ENCODE measurements around the gene GRAMD1B. TPM values are rescaled to one million over a fixed set of nuclear protein-coding genes. Genes with fewer than 3 reads are reported as not detected.

Gene GRAMD1B
- total RNA-seq, 1 donor from 2014 or later: 8.5 TPM

DNA sequence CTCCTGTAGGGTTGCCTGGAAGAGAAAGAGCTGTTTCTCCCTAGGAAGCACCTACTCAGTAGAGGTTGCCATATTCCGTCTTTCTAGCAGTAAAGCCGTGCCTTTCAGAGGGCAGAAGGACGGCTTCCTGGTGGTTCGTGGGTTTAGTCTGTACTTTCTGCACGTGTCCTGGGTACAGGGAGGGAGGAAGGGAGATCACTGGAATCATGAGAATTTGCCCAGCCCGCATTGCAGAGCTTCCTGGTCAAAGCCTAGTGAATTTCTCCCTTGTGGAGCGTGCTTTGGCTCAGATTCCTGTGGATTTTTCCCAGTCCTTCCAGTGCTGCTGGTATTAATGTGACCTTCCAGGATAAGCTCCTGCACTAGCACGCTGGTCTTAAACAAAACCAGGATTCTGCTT, 44.9 kb downstream of the GRAMD1B start:
- TF ChIP-seq, protein P1, sequence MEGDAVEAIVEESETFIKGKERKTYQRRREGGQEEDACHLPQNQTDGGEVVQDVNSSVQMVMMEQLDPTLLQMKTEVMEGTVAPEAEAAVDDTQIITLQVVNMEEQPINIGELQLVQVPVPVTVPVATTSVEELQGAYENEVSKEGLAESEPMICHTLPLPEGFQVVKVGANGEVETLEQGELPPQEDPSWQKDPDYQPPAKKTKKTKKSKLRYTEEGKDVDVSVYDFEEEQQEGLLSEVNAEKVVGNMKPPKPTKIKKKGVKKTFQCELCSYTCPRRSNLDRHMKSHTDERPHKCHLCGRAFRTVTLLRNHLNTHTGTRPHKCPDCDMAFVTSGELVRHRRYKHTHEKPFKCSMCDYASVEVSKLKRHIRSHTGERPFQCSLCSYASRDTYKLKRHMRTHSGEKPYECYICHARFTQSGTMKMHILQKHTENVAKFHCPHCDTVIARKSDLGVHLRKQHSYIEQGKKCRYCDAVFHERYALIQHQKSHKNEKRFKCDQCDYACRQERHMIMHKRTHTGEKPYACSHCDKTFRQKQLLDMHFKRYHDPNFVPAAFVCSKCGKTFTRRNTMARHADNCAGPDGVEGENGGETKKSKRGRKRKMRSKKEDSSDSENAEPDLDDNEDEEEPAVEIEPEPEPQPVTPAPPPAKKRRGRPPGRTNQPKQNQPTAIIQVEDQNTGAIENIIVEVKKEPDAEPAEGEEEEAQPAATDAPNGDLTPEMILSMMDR (conservative IDR thresholded peaks at IDR 0.05): no peak
- H3K4me3 Mint-ChIP-seq: no peak overlapping the region
- no peaks in the 10 kb centered on the region for H3K36me3 Mint-ChIP-seq (ENCODE audit: low read depth)
- no peak for DNase-seq (ENCODE audit: low read depth, low spot score)
- H3K9me3 Mint-ChIP-seq: no peaks in the 10 kb centered on the region
- H3K27ac Mint-ChIP-seq (ENCODE audit: unreplicated experiment): no peak overlapping the region
- no peaks in the 10 kb centered on the region for H3K27me3 Mint-ChIP-seq (ENCODE audit: low read depth)
- peaks cover 4% of the 10 kb centered on the region for H3K4me1 Mint-ChIP-seq

DNA sequence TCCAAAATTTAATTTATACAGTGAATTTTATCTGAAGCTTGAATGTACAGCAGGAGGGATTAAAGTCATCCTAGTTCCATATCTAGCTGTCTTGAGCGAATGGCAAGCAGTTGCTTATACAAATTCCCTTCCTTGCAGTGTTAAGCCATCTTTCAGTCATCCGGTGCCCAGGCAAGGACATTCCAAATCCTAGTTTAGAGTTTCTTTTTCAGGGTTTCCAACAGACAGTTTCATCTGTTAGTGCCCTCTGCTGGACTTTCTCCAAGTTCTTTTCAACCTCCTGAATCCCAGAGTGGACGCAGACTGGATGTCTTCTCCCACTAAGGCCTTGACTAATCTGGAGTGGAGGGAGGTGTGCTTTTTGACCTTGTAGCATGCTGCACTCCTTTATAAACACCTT, 45.4 kb downstream of the GRAMD1B start:
- H3K27ac Mint-ChIP-seq (ENCODE audit: unreplicated experiment): no peak overlapping the region
- DNase-seq (ENCODE audit: low read depth, low spot score): peak; percentile 10
- H3K4me3 Mint-ChIP-seq: no peak overlapping the region
- H3K4me1 Mint-ChIP-seq: peaks cover 8% of the 10 kb centered on the region
- TF ChIP-seq, protein P1 (conservative IDR thresholded peaks at IDR 0.05): peak; percentile 49
- H3K27me3 Mint-ChIP-seq (ENCODE audit: low read depth): no peaks in the 10 kb centered on the region
- no peaks in the 10 kb centered on the region for H3K36me3 Mint-ChIP-seq (ENCODE audit: low read depth)
- H3K9me3 Mint-ChIP-seq: no peaks in the 10 kb centered on the region

DNA sequence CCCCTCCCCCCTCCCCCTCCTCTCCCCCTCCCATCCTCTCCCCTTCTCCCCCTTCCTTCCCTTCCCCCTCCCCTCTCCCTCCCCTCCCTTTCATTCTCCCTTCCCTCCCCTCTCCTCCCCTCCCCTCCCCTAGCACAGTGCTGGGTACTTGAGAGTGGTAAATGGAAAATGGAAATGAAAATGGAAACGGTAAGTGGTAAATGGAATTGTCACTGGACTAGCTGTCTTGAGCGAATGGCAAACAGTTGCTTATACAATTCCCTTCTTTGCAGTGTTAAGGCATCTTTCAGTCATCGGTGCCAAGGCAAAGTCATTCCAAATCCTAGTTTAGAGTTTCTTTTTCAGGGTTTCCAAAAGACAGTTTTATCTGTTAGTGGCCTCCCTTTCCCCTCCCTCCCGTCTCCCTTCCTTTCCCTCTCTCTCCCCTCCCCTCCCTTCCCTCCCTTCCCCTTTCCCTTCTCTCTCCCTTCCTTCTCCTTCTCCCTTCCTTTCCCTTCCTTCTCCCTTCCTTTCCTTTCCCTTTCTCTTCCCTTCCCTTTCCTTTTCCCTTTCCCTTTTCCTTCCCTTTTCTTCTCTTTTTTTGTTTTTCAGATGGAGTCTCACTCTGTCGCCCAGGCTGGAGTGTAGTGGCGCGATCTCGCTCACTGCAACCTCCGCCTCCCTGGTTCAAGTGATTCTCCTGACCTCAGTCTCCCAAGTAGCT, 47.3 kb downstream of the GRAMD1B start:
- Mint-ChIP-seq H3K27ac (ENCODE audit: unreplicated experiment) (no peak overlapping the region), H3K4me3 (no peak overlapping the region), H3K4me1 (peaks cover 13% of the 10 kb centered on the region), H3K27me3 (ENCODE audit: low read depth) (no peaks in the 10 kb centered on the region), H3K9me3 (no peaks in the 10 kb centered on the region), H3K36me3 (ENCODE audit: low read depth) (no peaks in the 10 kb centered on the region)
- TF ChIP-seq, protein P1 (conservative IDR thresholded peaks at IDR 0.05): no peak
- no peak for DNase-seq (ENCODE audit: low read depth, low spot score)

DNA sequence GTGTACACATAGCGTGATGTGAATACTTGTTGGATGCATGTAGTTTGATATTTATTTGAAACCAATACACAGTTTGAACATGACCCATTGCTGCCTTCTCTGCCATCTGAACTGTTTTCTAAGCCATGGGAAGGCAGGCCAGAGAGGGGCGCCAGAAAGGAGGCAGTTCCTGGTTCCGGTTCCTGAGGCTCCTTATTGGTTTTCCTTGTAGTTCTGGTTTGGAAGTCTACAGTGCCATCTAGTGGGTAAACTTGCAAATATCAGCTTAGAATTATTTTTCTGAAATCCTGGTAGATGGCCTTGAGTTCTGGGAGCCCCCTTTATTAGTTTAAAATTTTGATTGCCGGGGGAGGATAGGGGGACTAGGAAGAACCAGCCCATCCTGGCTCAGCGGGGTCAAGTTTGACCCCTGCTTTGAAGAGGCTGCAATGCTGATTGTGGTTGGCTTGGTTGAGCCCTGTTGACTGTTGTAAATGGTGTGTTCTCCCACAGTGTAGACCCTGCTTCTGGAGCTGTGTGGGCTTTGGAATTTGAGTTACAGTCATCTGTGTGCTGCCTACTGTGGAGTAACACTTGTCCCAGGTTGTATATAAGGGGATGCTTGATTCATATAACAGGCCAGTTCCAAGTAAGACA, 48.4 kb downstream of the GRAMD1B start:
- TF ChIP-seq, protein P1 (conservative IDR thresholded peaks at IDR 0.05): peak; percentile 85
- Mint-ChIP-seq H3K9me3 (no peaks in the 10 kb centered on the region), H3K36me3 (ENCODE audit: low read depth) (no peaks in the 10 kb centered on the region), H3K4me3 (no peak overlapping the region), H3K27me3 (ENCODE audit: low read depth) (no peaks in the 10 kb centered on the region), H3K4me1 (peaks cover 13% of the 10 kb centered on the region), H3K27ac (ENCODE audit: unreplicated experiment) (no peak overlapping the region)
- DNase-seq (ENCODE audit: low read depth, low spot score): peak; percentile 38

DNA sequence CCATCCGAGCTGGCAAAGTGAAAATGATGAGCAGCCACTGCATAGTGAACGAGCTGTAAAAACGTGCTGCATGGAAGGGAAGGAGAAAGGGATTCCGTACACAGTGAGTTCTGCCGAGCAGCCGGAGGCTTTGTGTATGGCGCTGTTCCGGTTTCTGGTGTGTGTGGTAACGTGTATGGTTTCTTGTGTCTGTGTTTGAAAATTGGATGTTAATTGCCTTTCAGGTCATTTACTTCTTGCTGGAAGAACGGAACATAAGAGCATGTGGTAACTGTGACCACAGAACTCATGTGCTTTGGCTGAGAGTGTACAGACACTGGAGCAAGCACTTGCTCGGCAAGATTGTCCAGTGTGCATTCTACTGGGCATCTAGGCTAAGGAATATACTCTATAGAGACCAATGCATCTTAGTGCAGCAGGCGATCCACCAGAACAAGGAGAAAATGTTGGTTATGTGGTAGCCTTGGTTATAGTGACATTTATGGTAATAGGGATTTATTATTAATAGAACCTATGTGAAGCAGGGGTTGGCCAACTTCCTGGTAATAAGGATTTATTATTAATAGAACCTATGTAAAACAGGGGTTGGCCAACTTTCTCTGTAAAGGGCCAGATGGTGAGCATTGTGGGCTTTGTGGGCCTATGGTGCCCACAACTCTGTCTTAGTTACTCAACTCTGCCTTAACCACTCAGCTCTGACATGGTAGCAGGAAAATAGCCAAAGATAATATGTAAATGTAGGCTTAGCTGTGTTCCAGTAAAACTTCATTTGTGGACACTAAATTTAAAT, 49.2 kb downstream of the GRAMD1B start:
- Mint-ChIP-seq H3K36me3 (ENCODE audit: low read depth) (no peaks in the 10 kb centered on the region), H3K27me3 (ENCODE audit: low read depth) (no peaks in the 10 kb centered on the region), H3K9me3 (no peaks in the 10 kb centered on the region), H3K4me1 (peaks cover 13% of the 10 kb centered on the region), H3K4me3 (no peak overlapping the region), H3K27ac (ENCODE audit: unreplicated experiment) (no peak overlapping the region)
- no peak for DNase-seq (ENCODE audit: low read depth, low spot score)
- TF ChIP-seq, protein P1 (conservative IDR thresholded peaks at IDR 0.05): no peak
